ENCODE data around the gene ABI2. TPM values are rescaled to one million over a fixed set of nuclear protein-coding genes. Genes with fewer than 3 reads are reported as not detected.

Gene ABI2
- total RNA-seq, 1 experiment from 2014 or later = 65.6 TPM

DNA sequence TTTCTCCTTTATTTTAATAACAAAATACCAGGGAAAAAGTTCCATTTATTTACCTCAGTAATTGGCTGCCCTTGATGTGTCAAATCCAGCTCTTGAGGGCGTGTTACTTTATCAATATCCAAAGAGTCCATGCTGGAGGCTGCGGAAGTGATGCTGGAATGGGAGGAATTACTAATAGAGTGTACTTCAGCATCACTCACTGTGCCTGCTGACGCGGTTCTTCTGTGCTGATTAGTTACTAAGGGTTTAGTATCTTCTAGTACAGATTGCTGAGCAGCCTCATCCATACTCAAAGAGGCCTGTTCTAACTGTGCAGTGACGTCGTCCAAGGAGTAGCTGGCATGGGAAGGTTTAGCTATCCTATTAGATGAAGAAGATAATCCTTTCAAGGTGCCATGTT lies 161.3 kb downstream of the ABI2 start:
- CTCF ChIA-PET = interaction anchor here (0.6 to 0.9 kb wide), 2 partner anchors 11 to 322 kb away, joined by 3 to 6 read pairs; no protein-coding TSS in a partner anchor
- POLR2A ChIA-PET = interaction anchor here (0.6 kb wide), 1 partner anchor 872 kb away, joined by 3 read pairs; no protein-coding TSS in a partner anchor
- H3K27me3 Mint-ChIP-seq (ENCODE audit: insufficient read depth, unreplicated experiment) = no peaks in the 10 kb centered on the region
- peaks cover 6% of the 10 kb centered on the region for H3K4me1 Mint-ChIP-seq (ENCODE audit: insufficient read depth, unreplicated experiment)
- BruUV-seq (replicated peaks) = no TSS peak
- H3K4me3 Mint-ChIP-seq (ENCODE audit: unreplicated experiment) = no peak overlapping the region
- H3K27ac Mint-ChIP-seq (ENCODE audit: low read depth, unreplicated experiment) = no peak overlapping the region
- intact Hi-C loops (cut with micrococcal nuclease) = no loop called here
- no peaks in the 10 kb centered on the region for H3K9me3 Mint-ChIP-seq (ENCODE audit: unreplicated experiment)
- TF ChIP-seq, protein P1, sequence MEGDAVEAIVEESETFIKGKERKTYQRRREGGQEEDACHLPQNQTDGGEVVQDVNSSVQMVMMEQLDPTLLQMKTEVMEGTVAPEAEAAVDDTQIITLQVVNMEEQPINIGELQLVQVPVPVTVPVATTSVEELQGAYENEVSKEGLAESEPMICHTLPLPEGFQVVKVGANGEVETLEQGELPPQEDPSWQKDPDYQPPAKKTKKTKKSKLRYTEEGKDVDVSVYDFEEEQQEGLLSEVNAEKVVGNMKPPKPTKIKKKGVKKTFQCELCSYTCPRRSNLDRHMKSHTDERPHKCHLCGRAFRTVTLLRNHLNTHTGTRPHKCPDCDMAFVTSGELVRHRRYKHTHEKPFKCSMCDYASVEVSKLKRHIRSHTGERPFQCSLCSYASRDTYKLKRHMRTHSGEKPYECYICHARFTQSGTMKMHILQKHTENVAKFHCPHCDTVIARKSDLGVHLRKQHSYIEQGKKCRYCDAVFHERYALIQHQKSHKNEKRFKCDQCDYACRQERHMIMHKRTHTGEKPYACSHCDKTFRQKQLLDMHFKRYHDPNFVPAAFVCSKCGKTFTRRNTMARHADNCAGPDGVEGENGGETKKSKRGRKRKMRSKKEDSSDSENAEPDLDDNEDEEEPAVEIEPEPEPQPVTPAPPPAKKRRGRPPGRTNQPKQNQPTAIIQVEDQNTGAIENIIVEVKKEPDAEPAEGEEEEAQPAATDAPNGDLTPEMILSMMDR (IDR thresholded peaks at IDR 0.05; ENCODE audit: unreplicated experiment) = no peak
- H3K36me3 Mint-ChIP-seq (ENCODE audit: insufficient read depth, unreplicated experiment) = peaks cover 43% of the 10 kb centered on the region
- no peak for DNase-seq (ENCODE audit: unreplicated experiment)

DNA sequence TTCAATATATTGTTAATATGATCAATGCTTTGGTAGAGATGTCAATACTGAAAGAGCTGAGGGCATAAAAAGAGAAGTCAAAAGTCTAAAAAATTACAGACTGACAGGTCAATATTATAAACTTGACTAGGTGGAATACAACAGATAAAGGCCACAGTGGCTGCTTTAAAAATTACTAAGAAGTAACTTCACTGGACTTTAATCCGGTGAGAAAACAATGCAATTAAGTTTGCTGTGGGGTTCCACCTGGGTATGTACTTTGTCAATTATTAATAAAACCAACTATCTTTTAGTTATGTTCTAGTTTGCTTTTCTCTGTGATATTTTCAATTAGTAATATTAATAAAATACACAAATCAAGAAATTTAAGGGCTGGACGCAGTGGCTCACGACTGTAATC lies 162.2 kb downstream of the ABI2 start:
- intact Hi-C loops (cut with micrococcal nuclease) = no loop called here
- H3K27me3 Mint-ChIP-seq (ENCODE audit: insufficient read depth, unreplicated experiment) = no peaks in the 10 kb centered on the region
- no peak overlapping the region for H3K4me3 Mint-ChIP-seq (ENCODE audit: unreplicated experiment)
- no peak overlapping the region for H3K27ac Mint-ChIP-seq (ENCODE audit: low read depth, unreplicated experiment)
- no TSS peak for BruUV-seq (replicated peaks)
- H3K4me1 Mint-ChIP-seq (ENCODE audit: insufficient read depth, unreplicated experiment) = peaks cover 6% of the 10 kb centered on the region
- DNase-seq (ENCODE audit: unreplicated experiment) = no peak
- ChIA-PET CTCF (interaction anchor here (1.1 kb wide), 1 partner anchor 325 kb away, joined by 3 read pairs; no protein-coding TSS in a partner anchor), POLR2A (interaction anchor here (0.6 kb wide), 1 partner anchor 871 kb away, joined by 3 read pairs; no protein-coding TSS in a partner anchor)
- H3K9me3 Mint-ChIP-seq (ENCODE audit: unreplicated experiment) = no peaks in the 10 kb centered on the region
- TF ChIP-seq, protein P1 (IDR thresholded peaks at IDR 0.05; ENCODE audit: unreplicated experiment) = no peak
- H3K36me3 Mint-ChIP-seq (ENCODE audit: insufficient read depth, unreplicated experiment) = peaks cover 50% of the 10 kb centered on the region

DNA sequence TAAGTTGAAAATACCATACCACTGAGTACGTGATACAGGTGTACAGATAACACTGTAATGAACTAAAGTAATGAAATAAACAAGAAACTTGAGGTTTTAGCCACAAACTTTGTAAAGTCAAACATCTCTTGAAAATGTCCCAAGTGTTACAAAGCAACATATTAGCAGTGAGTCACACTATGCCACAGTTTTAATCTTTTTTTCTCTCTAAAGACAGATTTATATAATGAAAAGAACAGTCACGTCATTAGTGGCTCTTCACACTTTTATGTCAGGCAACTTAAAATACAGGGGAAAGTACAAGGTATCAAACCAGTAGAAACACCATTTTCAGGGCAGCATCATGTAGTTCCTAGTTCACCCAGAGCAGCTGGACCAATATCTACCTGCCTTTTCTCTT lies 164.8 kb downstream of the ABI2 start:
- CTCF ChIA-PET = interaction anchor here (1.5 kb wide), 1 partner anchor 322 kb away, joined by 5 read pairs; no protein-coding TSS in a partner anchor
- H3K4me3 Mint-ChIP-seq (ENCODE audit: unreplicated experiment) = no peak overlapping the region
- peak overlapping the region; percentile 42 for H3K27ac Mint-ChIP-seq (ENCODE audit: low read depth, unreplicated experiment)

More for the DNA sequence above, 164.8 kb downstream of the ABI2 start:
- peaks cover 48% of the 10 kb centered on the region for H3K36me3 Mint-ChIP-seq (ENCODE audit: insufficient read depth, unreplicated experiment)
- H3K9me3 Mint-ChIP-seq (ENCODE audit: unreplicated experiment) = no peaks in the 10 kb centered on the region
- TF ChIP-seq, protein P1 (IDR thresholded peaks at IDR 0.05; ENCODE audit: unreplicated experiment) = no peak
- peaks cover 7% of the 10 kb centered on the region for H3K4me1 Mint-ChIP-seq (ENCODE audit: insufficient read depth, unreplicated experiment)
- POLR2A ChIA-PET = interaction anchor here (2.6 kb wide), 1 partner anchor 40 kb away, joined by 12 read pairs; no protein-coding TSS in a partner anchor
- no peaks in the 10 kb centered on the region for H3K27me3 Mint-ChIP-seq (ENCODE audit: insufficient read depth, unreplicated experiment)
- intact Hi-C loops (cut with micrococcal nuclease) = no loop called here
- BruUV-seq (replicated peaks) = no TSS peak
- DNase-seq (ENCODE audit: unreplicated experiment) = no peak

Other genes starting within 250 kb of the ABI2 start
- gene CYP20A1, start 89.4 kb upstream of the ABI2 start, total RNA-seq (2022) = 14.5 and 15.9 TPM in 2 replicates
- gene RAPH1, start 206.9 kb downstream of the ABI2 start, total RNA-seq (2022) = 78.0 and 79.8 TPM in 2 replicates